Gastrocnemius medialis (tissue), 4 donors: ENCODE measurements around the gene PGAM2. TPM values are rescaled to one million over a fixed set of nuclear protein-coding genes. Genes with fewer than 3 reads are reported as not detected.
A peak's percentile ranks its signal among the peaks of the same experiment; 100 is the strongest.

Experiments
- ATAC-seq, 2 donors: fragments of 150-250 bp; one replicate each; pipeline ENCODE4 v1.9.1; 2016
- DNase-seq, 2 donors: peaks; one replicate each; pipeline ENCODE4 v3.0.0-alpha.2; 2019
- H3K27ac ChIP-seq, 4 donors: fragments of 200-600 bp; sonication (generic); 1 replicate in 1 of 4; 2 replicates in 3 of 4; pipeline ENCODE4 v1.5.1; 2016 to 2018; ENCODE audit warnings: mild to moderate bottlenecking in 2 of 4, moderate library complexity in 1 of 4
- H3K27me3 ChIP-seq, 3 donors: fragments of 200-600 bp; sonication (generic) in 2 of 3; 1 replicate in 1 of 3; 2 replicates in 2 of 3; pipeline versions ENCODE4 v1.5.1 to v1.6.0; 2016 to 2019; ENCODE audit warnings: mild to moderate bottlenecking in 1 of 3, moderate library complexity in 1 of 3
- H3K36me3 ChIP-seq, 2 donors: fragments of 200-600 bp; sonication (generic) in 1 of 2; one replicate each; pipeline ENCODE4 v1.5.1; 2017 to 2018
- H3K4me1 ChIP-seq, 2 donors: fragments of 200-600 bp; sonication (generic) in 1 of 2; one replicate each; pipeline ENCODE4 v1.5.1; 2016 to 2017; ENCODE audit warnings: mild to moderate bottlenecking in 2 of 2
- H3K4me3 ChIP-seq, 4 donors: fragments of 200-600 bp; sonication (generic) in 3 of 4; 1 replicate in 1 of 4; 2 replicates in 3 of 4; pipeline ENCODE4 v1.5.1; 2016 to 2019; ENCODE audit warnings: mild to moderate bottlenecking in 2 of 4
- H3K9me3 ChIP-seq, 3 donors: fragments of 200-600 bp; sonication (generic) in 2 of 3; 1 replicate in 1 of 3; 2 replicates in 2 of 3; pipeline ENCODE4 v1.5.1; 2016 to 2019
- POLR2A ChIP-seq, 2 donors: fragments of 450-650 bp; IDR thresholded peaks; one replicate each; pipeline ENCODE4 v1.6.1; 2017; ENCODE audit warnings: antibody characterized with exemption in 2 of 2, mild to moderate bottlenecking in 2 of 2, moderate library complexity in 2 of 2
- in situ Hi-C, 4 donors: fragments of 200-750 bp; cut with MboI; loops; one replicate each; pipeline versions ENCODE4 v1.15.0 to v1.8.0; 2017; ENCODE audit warnings: low sequenced_read_pairs in 4 of 4
- intact Hi-C: fragments of 100-400 bp; cut with DNase I; formaldehyde crosslinking; loops from one replicate; pipeline ENCODE4 v1.15.1; 2023; ENCODE audit warnings: low total_unique reads
- total RNA-seq, 4 donors: library from RNA; depleted of rRNA; stranded (reverse); fragments of >200 nt; gene quantifications; one replicate each; pipeline versions ENCODE4 v1.1.0 to v1.2.3, GENCODE V29; 2016
- TF ChIP-seq, protein P1 (sequence below), 5 experiments: fragments of 450-650 bp in 3 of 5; fragments of 200-600 bp in 2 of 5; sonication (generic) in 2 of 5; IDR thresholded peaks in 4 of 5; conservative IDR thresholded peaks in 1 of 5; 1 replicate in 4 of 5; 2 replicates in 1 of 5; pipeline ENCODE4 v1.5.1; 2016 to 2019; ENCODE audit warnings: antibody characterized with exemption in 5 of 5, mild to moderate bottlenecking in 3 of 5, moderate library complexity in 3 of 5

PGAM2 gene
- total RNA-seq, 4 donors from 2014 or later = 129 to 355 (median 306) TPM

DNA sequence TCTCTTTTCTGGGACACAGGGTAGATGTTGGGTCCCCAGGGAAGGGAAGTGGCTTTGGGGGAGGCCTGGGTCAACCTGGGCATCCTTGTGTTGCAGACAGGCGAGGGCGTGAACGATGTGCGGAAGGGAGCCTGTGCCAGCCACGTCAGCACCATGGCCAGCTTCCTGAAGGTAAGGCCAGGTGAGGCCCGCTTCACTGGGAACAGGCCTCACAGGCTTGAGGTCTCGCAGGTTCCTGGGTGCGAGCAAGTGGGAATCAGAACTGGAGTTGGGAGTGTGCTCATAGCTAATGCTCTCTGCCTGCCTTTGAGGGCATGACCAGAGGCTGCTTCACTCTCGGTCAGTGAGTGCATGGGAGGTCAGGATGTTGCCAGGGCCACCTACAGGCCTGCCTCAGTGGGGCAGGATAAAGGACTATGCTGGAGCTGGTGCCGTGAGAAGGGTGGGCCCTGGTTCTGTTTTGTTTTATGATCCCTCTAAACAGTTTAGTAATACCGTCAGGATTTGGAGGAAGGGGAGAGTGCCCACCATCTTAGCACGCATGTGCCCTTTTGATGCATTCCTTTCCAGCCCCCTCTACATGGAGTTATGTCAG is 12.5 kb downstream of the PGAM2 start:
- H3K36me3 ChIP-seq = peaks cover 0 to 66% of the 10 kb centered on the region in 2 donors
- no peak overlapping the region for H3K4me3 ChIP-seq
- in situ Hi-C loops (no loop called here), intact Hi-C loops (no loop called here)
- ATAC-seq = no peak
- peaks cover 5 to 11% of the 10 kb centered on the region in 2 donors for H3K4me1 ChIP-seq
- DNase-seq = no peak
- TF ChIP-seq, protein P1, sequence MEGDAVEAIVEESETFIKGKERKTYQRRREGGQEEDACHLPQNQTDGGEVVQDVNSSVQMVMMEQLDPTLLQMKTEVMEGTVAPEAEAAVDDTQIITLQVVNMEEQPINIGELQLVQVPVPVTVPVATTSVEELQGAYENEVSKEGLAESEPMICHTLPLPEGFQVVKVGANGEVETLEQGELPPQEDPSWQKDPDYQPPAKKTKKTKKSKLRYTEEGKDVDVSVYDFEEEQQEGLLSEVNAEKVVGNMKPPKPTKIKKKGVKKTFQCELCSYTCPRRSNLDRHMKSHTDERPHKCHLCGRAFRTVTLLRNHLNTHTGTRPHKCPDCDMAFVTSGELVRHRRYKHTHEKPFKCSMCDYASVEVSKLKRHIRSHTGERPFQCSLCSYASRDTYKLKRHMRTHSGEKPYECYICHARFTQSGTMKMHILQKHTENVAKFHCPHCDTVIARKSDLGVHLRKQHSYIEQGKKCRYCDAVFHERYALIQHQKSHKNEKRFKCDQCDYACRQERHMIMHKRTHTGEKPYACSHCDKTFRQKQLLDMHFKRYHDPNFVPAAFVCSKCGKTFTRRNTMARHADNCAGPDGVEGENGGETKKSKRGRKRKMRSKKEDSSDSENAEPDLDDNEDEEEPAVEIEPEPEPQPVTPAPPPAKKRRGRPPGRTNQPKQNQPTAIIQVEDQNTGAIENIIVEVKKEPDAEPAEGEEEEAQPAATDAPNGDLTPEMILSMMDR (IDR thresholded peaks at IDR 0.05 in 4 of 5, conservative IDR thresholded peaks at IDR 0.05 in 1 of 5) = no peak
- TF ChIP-seq POLR2A (IDR thresholded peaks at IDR 0.05) = no peak
- no peak overlapping the region for H3K27ac ChIP-seq
- no peaks in the 10 kb centered on the region for H3K9me3 ChIP-seq
- H3K27me3 ChIP-seq = no peaks in the 10 kb centered on the region

DNA sequence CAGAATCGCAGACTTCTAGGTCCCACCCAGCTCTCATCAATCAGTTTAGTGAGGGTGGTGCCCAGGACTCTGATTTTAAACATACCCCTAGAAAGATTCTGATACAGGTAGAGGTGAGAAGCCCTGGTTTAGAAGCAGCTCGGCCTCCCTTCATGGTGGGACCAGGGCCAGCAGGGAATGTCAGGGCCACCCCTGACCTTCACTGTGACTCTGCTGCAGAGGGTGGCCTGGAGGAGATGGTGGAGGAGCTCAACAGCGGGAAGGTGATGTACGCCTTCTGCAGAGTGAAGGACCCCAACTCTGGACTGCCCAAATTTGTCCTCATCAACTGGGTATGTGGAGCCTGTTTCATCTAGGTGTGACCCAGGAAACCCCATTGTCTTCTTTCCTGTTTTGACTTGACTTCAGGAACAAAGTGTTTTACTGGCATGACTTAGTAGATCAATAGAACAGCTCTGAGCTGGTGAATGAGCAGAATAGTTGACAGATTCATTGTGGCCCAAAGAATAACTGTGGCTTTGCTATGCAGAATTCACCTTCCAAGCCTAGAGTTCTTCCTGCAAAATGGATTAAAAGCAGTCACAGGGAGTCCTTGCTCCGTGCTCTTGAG is 13.7 kb downstream of the PGAM2 start:
- DNase-seq = no peak

DNA sequence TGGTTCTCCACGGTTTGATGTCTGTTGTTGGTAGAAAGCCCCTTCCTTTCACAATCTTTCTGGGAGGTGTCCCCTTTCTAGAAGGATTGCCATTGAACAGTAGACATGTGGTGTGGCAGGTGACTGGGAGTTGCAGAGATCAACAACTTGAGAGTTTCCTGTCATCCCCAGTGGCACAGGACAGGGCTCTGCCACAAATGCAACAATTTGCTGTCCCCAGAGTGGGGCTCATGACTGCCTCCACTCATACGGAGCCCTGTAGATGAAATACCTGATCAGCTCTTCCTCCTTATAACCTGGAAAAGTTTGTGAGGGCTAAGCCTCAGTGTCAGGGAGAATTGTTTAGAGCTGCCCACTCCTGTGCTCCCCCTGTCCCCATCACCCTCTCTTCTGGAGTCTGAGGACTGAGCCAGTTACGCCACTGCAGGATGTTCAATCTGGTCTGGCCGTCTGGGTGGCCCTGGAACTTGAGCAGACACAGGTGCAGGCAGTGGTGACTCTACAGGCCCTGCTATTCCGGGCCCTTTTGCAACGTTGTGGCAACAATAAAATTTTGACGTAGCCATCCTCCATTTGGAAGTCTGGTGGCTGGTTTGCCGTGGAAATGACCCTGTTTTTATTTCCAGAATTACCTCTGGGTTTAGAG is 14.3 kb downstream of the PGAM2 start:
- peak in 1 of 2 donors; percentile 47 for ATAC-seq
- peaks cover 8 to 12% of the 10 kb centered on the region in 2 donors for H3K4me1 ChIP-seq
- in situ Hi-C loops = no loop called here
- H3K27ac ChIP-seq = peak overlapping the region in 1 of 4 donors; percentile 22
- peak in 1 of 2 donors; percentile 18 for DNase-seq
- no peaks in the 10 kb centered on the region for H3K9me3 ChIP-seq
- peaks cover 0 to 58% of the 10 kb centered on the region in 2 donors for H3K36me3 ChIP-seq
- TF ChIP-seq, protein P1 (IDR thresholded peaks at IDR 0.05 in 4 of 5, conservative IDR thresholded peaks at IDR 0.05 in 1 of 5) = no peak
- TF ChIP-seq POLR2A (IDR thresholded peaks at IDR 0.05) = no peak
- intact Hi-C loops = no loop called here
- no peaks in the 10 kb centered on the region for H3K27me3 ChIP-seq
- no peak overlapping the region for H3K4me3 ChIP-seq

More for the DNA sequence above, 13.7 kb downstream of the PGAM2 start:
- intact Hi-C loops = no loop called here
- peaks cover 0 to 59% of the 10 kb centered on the region in 2 donors for H3K36me3 ChIP-seq
- in situ Hi-C loops = no loop called here
- H3K27me3 ChIP-seq = no peaks in the 10 kb centered on the region
- H3K4me1 ChIP-seq = peaks cover 2 to 11% of the 10 kb centered on the region in 2 donors
- peak overlapping the region in 1 of 4 donors; percentile 22 for H3K27ac ChIP-seq
- no peak overlapping the region for H3K4me3 ChIP-seq
- TF ChIP-seq, protein P1 (IDR thresholded peaks at IDR 0.05 in 4 of 5, conservative IDR thresholded peaks at IDR 0.05 in 1 of 5) = no peak
- TF ChIP-seq POLR2A (IDR thresholded peaks at IDR 0.05) = no peak
- ATAC-seq = no peak
- no peaks in the 10 kb centered on the region for H3K9me3 ChIP-seq

DNA sequence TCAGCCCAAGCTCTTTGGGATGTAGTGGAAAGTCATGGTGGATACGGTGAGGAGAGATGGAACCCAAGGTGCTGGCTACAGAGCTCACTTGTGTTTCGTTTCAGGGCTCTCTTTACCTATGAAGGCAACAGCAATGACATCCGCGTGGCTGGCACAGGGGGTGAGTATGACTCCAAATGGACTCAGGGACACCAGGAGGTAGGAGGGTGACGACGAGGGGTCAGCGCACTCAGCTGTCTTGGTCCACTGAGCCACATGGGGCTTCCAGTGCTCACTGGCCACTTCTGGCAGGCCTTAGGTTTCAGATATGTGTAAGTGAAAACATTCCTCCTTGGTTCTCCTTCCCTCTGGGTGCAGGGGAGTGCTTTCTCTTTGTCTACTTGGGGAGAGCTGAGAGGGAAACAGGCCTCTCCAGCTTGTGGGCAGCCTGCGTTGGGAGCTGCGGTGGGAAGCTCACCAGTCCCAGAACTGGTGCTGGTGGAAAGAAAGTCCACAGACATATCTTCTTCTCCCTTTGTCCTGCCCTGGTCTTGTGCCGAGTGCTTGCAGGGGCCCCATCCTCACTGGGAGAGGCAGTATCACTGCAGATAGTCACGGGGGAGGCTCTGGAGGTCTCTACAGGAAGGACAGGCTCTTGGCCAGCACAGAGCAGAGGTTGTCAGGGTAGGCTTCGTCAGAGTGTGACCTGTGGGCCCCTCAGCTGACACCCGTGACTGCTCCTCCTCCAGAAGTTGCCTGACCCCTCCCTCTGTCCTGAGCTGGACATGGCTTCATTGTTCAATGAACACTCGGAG is 15.0 kb downstream of the PGAM2 start:
- Histone ChIP-seq H3K27me3 (no peaks in the 10 kb centered on the region), H3K4me3 (no peak overlapping the region), H3K4me1 (peaks cover 15 to 19% of the 10 kb centered on the region in 2 donors), H3K36me3 (peaks cover 0 to 57% of the 10 kb centered on the region in 2 donors), H3K9me3 (no peaks in the 10 kb centered on the region), H3K27ac (peak overlapping the region in 1 of 4 donors; percentile 22)
- ATAC-seq (no peak), DNase-seq (no peak)
- TF ChIP-seq, protein P1 (IDR thresholded peaks at IDR 0.05 in 4 of 5, conservative IDR thresholded peaks at IDR 0.05 in 1 of 5) = no peak
- TF ChIP-seq POLR2A (IDR thresholded peaks at IDR 0.05) = no peak
- in situ Hi-C loops = no loop called here
- intact Hi-C loops = no loop called here
